22Rv1 (cell line): Measurements from ENCODE around the gene DNAH1.

ENCODE experiments used
- CTCF ChIP-seq: fragments of 450-650 bp; IDR thresholded peaks from 2 replicates; pipeline ENCODE4 v1.5.1; 2017; ENCODE audit warnings: mild to moderate bottlenecking
- ZFX ChIP-seq: fragments of 450-650 bp; IDR thresholded peaks from 2 replicates; pipeline ENCODE4 v1.6.1; 2017; ENCODE audit warnings: antibody characterized with exemption, borderline replicate concordance

GRCh38 chr3:52407779-52408178 lies 91.7 kb downstream of the DNAH1 start:
- TF ChIP-seq CTCF (no peak), ZFX (no peak)
